CD4-positive, alpha-beta T cell (primary cell): ENCODE measurements around the gene WIZ. TPM values are rescaled to one million over a fixed set of nuclear protein-coding genes. Genes with fewer than 3 reads are reported as not detected.
A peak's percentile ranks its signal among the peaks of the same experiment; 100 is the strongest.

Experiments used
- ATAC-seq: fragments of 200-7000 bp; cut with Tn5 transposase; one replicate; pipeline ENCODE4 v1.10.0; 2022; ENCODE audit warnings: mild to moderate bottlenecking; ENCODE audit not compliant: poor library complexity
- CTCF ChIA-PET: fragments of 350-600 bp; sonication (Branson Sonifier 250); formaldehyde crosslinking; loops from one replicate; lab custom pipeline; 2021; ENCODE audit warnings: antibody characterized with exemption, inconsistent platforms; lab: Charles Lee
- POLR2A ChIA-PET: fragments of 350-600 bp; sonication (Branson Sonifier 250); formaldehyde crosslinking; loops from one replicate; lab custom pipeline; 2021; ENCODE audit warnings: antibody characterized with exemption, inconsistent platforms; lab: Charles Lee
- DNase-seq, 14 experiments: peaks; one replicate each; pipeline ENCODE4 v3.0.0-alpha.2; 2013 to 2020; ENCODE audit warnings: mixed read lengths in 2 of 14
- H3K27ac ChIP-seq, 2 donors: one replicate each; pipeline versions ENCODE4 v1.5.1 to v1.7.0; 2013; ENCODE audit warnings: low read length in 2 of 2, low read depth in 1 of 2, mild to moderate bottlenecking in 1 of 2
- H3K27me3 ChIP-seq, 2 experiments: 1 replicate in 1 of 2; 2 replicates in 1 of 2; pipeline versions ENCODE4 v1.6.1 to v1.7.0; 2013; ENCODE audit warnings: low read length in 2 of 2, control low read depth in 1 of 2, mild to moderate bottlenecking in 1 of 2, moderate library complexity in 1 of 2; ENCODE audit not compliant: insufficient read depth in 2 of 2, control insufficient read depth in 1 of 2
- H3K36me3 ChIP-seq: one replicate; pipeline ENCODE4 v1.6.1; 2013; ENCODE audit warnings: low read length, control low read depth; ENCODE audit not compliant: insufficient read depth
- H3K4me1 ChIP-seq: one replicate; pipeline ENCODE4 v1.6.1; 2013; ENCODE audit warnings: low read length, control low read depth; ENCODE audit not compliant: insufficient read depth
- H3K4me3 ChIP-seq: one replicate; pipeline ENCODE4 v1.5.1; 2013; ENCODE audit warnings: mild to moderate bottlenecking, low read length, moderate library complexity
- H3K9me3 ChIP-seq, 2 experiments: 1 replicate in 1 of 2; 2 replicates in 1 of 2; pipeline versions ENCODE4 v1.6.1 to v1.7.0; 2013; ENCODE audit warnings: low read length in 2 of 2, mild to moderate bottlenecking in 2 of 2, control low read depth in 1 of 2, moderate library complexity in 1 of 2; ENCODE audit not compliant: control insufficient read depth in 1 of 2, insufficient read depth in 1 of 2
- H3K27ac Mint-ChIP-seq: one replicate; pipeline ENCODE4 v1.8.0; 2020; ENCODE audit warnings: mixed read lengths
- H3K27me3 Mint-ChIP-seq: one replicate; pipeline ENCODE4 v1.8.0; 2021; ENCODE audit warnings: mixed read lengths
- H3K36me3 Mint-ChIP-seq: one replicate; pipeline ENCODE4 v1.8.0; 2021; ENCODE audit warnings: low read depth, mixed read lengths
- H3K4me1 Mint-ChIP-seq: one replicate; pipeline ENCODE4 v1.8.0; 2021; ENCODE audit warnings: low read depth, mixed read lengths
- H3K4me3 Mint-ChIP-seq: one replicate; pipeline ENCODE4 v1.8.0; 2020; ENCODE audit warnings: mild to moderate bottlenecking, mixed read lengths
- H3K9me3 Mint-ChIP-seq: one replicate; pipeline ENCODE4 v1.8.0; 2020; ENCODE audit warnings: mixed read lengths
- intact Hi-C, 2 experiments: fragments of 100-400 bp; cut with DNase I in 1 of 2; cut with micrococcal nuclease in 1 of 2; formaldehyde crosslinking; loops; one replicate each; pipeline versions ENCODE4 v1.15.1 to v1.9.0; 2023 to 2025; cut with DNase I, micrococcal nuclease
- total RNA-seq, 174 experiments: library from RNA in 2 of 174; stranded (reverse) in 2 of 174; gene quantifications; one replicate each; pipeline ENCODE4 v1.2.3 and lab custom pipeline; 2021 to 2026
- TF ChIP-seq, protein P1 (sequence below): fragments of 200-600 bp; IDR thresholded peaks from one replicate; pipeline ENCODE4 v1.8.0; 2022; ENCODE audit warnings: antibody characterized with exemption, mild to moderate bottlenecking

The WIZ gene
- total RNA-seq, 2 experiments from 2014 or later: 12.9 to 14.3 TPM

- ChIA-PET CTCF (no interaction called here), POLR2A (interaction anchor here (0.6 kb wide), 1 partner anchor 20 kb away, joined by 3 read pairs; the partner anchor contains the start of gene AKAP8)
- Mint-ChIP-seq H3K27ac (no peak overlapping the region), H3K4me3 (no peak overlapping the region), H3K27me3 (no peaks in the 10 kb centered on the region), H3K36me3 (peaks cover 78% of the 10 kb centered on the region), H3K9me3 (no peaks in the 10 kb centered on the region), H3K4me1 (peaks cover 1% of the 10 kb centered on the region)
- TF ChIP-seq, protein P1, sequence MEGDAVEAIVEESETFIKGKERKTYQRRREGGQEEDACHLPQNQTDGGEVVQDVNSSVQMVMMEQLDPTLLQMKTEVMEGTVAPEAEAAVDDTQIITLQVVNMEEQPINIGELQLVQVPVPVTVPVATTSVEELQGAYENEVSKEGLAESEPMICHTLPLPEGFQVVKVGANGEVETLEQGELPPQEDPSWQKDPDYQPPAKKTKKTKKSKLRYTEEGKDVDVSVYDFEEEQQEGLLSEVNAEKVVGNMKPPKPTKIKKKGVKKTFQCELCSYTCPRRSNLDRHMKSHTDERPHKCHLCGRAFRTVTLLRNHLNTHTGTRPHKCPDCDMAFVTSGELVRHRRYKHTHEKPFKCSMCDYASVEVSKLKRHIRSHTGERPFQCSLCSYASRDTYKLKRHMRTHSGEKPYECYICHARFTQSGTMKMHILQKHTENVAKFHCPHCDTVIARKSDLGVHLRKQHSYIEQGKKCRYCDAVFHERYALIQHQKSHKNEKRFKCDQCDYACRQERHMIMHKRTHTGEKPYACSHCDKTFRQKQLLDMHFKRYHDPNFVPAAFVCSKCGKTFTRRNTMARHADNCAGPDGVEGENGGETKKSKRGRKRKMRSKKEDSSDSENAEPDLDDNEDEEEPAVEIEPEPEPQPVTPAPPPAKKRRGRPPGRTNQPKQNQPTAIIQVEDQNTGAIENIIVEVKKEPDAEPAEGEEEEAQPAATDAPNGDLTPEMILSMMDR: no peak
- Histone ChIP-seq H3K27me3 (no peaks in the 10 kb centered on the region), H3K27ac (no peak overlapping the region), H3K4me1 (no peaks in the 10 kb centered on the region), H3K36me3 (peaks cover 92% of the 10 kb centered on the region), H3K4me3 (no peak overlapping the region), H3K9me3 (no peaks in the 10 kb centered on the region)
- ATAC-seq (no peak), DNase-seq (no peak)
- intact Hi-C loops: no loop called here
Measured at GRCh38 chr19:15399234-15399515, 50.6 kb downstream of the WIZ start.

GRCh38 chr19:15398501-15399233 is 51.1 kb downstream of the WIZ start:
- Mint-ChIP-seq H3K4me3 (no peak overlapping the region), H3K4me1 (no peaks in the 10 kb centered on the region), H3K9me3 (no peaks in the 10 kb centered on the region), H3K27me3 (no peaks in the 10 kb centered on the region), H3K27ac (no peak overlapping the region), H3K36me3 (peaks cover 78% of the 10 kb centered on the region)
- Histone ChIP-seq H3K27ac (no peak overlapping the region), H3K9me3 (no peaks in the 10 kb centered on the region), H3K36me3 (peaks cover 91% of the 10 kb centered on the region), H3K4me3 (no peak overlapping the region), H3K27me3 (no peaks in the 10 kb centered on the region), H3K4me1 (no peaks in the 10 kb centered on the region)
- ChIA-PET CTCF (no interaction called here), POLR2A (interaction anchor here (0.6 kb wide), 1 partner anchor 19 kb away, joined by 3 read pairs; the partner anchor contains the start of gene AKAP8)
- DNase-seq: peak in 1 of 14 experiments; percentile 21
- TF ChIP-seq, protein P1: no peak
- ATAC-seq: no peak
- intact Hi-C loops: no loop called here

GRCh38 chr19:15397782-15398181 is 52.0 kb downstream of the WIZ start:
- peak in 1 of 14 experiments; percentile 8 for DNase-seq
- POLR2A ChIA-PET: no interaction called here

More at GRCh38 chr19:15397782-15398181, 52.0 kb downstream of the WIZ start:
- TF ChIP-seq, protein P1: no peak
- Mint-ChIP-seq H3K36me3 (peaks cover 79% of the 10 kb centered on the region), H3K9me3 (no peaks in the 10 kb centered on the region), H3K4me1 (no peaks in the 10 kb centered on the region), H3K27me3 (no peaks in the 10 kb centered on the region), H3K27ac (no peak overlapping the region), H3K4me3 (no peak overlapping the region)
- intact Hi-C loops: no loop called here
- H3K4me1 ChIP-seq: no peaks in the 10 kb centered on the region
- no peak overlapping the region for H3K4me3 ChIP-seq
- H3K9me3 ChIP-seq: no peaks in the 10 kb centered on the region
- peaks cover 82% of the 10 kb centered on the region for H3K36me3 ChIP-seq
- ATAC-seq: no peak
- CTCF ChIA-PET: no interaction called here
- no peaks in the 10 kb centered on the region for H3K27me3 ChIP-seq
- H3K27ac ChIP-seq: no peak overlapping the region
